Right ventricle myocardium inferior (tissue), 1 donor: ENCODE measurements around the gene RBMS3. TPM values are rescaled to one million over a fixed set of nuclear protein-coding genes. Genes with fewer than 3 reads are reported as not detected.
"Not testable (repeated sequence)": the region's sequence is repeated elsewhere in the genome, so short reads cannot be mapped to it uniquely, and the experiment has no call there.

Experiments used
- ATAC-seq: fragments of 200-7000 bp; cut with Tn5 transposase; one replicate; pipeline ENCODE4 v1.9.1; 2020; ENCODE audit warnings: mild to moderate bottlenecking, moderate library complexity
- DNase-seq: peaks from one replicate; pipeline ENCODE4 v3.0.0; 2021; ENCODE audit errors: missing footprints
- intact Hi-C: fragments of 100-400 bp; cut with DNase I; formaldehyde crosslinking; loops from one replicate; pipeline ENCODE4 v1.11.0; 2022
- total RNA-seq: library from RNA; stranded (reverse); fragmentation: NEBNext Ultra II Directional; extraction: Animal tissue kit (Norgen Biotek cat#: 25700); gene quantifications from one replicate; pipeline ENCODE4 v1.2.1, GENCODE V29; 2021
- donor health status: DM: no; HTN: yes; CAD: no; lungs with severe emphysema.

The RBMS3 gene
- total RNA-seq, 1 donor from 2014 or later = 32.7 TPM

DNA sequence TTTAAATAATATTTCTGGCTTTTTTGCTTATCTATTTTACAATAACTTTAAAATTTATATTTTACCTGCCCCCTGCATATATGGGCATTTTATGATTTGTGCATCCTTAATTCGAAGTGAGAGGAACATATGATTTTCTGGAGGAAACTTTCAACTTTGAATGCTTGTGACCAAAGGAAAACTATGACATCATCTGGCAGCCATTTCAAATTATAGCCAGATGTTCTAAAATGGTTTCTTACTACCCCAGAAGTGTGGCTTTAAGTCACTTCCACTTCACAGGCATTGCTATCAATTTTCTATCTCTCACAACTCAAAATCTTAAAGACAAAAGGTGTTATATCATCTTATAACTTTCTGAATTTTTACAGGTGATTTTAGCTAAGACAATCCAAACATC, 508.8 kb downstream of the RBMS3 start:
- DNase-seq (no peak), ATAC-seq (no peak)
- intact Hi-C loops = no loop called here

DNA sequence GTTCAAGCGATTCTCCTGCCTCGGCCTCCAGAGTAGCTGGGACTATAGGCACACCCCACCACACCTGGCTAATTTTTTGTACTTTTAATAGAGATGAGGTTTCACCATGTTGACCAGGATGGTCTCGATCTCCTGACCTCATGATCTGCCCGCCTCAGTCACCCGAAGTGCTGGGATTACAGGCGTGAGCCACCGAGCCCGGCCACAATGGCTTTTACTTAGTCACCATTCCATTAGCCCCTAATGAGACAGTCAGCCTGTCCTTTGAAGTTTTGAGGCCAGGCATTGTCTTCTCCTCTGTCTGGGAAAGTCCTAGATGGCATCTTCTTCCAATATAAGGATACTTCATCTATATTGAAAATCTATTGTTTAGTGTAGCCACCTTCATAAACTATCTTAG, 515.9 kb downstream of the RBMS3 start:
- DNase-seq = no peak
- intact Hi-C loops = no loop called here
- ATAC-seq = no peak

DNA sequence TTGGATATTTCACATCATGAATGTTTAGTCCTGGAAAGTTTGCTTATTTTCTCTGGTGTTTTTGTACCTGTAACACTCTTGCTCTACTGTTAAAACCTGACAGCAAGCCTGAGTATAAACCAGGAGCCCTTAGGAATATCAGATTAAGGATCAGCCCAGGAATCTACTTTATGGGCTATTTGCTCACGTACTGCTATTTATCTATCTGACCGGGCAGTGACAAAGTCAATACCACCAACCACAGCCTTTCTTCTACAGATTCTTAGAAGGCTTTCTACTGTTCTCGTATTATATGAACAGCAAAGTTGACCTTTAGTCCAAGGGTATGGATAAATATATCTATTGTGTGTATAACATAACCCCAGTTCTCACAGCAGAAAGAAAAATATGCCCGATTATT, 521.2 kb downstream of the RBMS3 start:
- no peak for ATAC-seq
- intact Hi-C loops = no loop called here
- DNase-seq = no peak

DNA sequence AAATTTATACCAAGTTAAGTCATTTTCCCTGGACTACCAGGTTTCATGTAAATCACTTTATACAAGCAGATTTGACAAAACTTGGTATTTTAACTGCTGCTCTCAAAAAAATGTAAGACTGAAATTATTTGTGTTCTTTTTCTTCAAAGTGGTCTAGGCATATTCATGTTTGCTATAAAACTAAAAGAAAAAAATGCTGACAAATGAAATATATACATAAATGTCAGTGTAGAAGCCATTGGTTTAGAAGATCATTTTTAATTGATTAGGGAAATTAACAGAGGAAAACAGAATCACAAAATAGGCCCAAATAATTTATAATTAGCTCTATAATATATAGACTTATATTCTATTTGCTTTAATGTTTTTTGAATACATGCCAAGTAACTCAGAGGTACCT, 523.2 kb downstream of the RBMS3 start:
- intact Hi-C loops = no loop called here
- DNase-seq (no peak), ATAC-seq (no peak)

DNA sequence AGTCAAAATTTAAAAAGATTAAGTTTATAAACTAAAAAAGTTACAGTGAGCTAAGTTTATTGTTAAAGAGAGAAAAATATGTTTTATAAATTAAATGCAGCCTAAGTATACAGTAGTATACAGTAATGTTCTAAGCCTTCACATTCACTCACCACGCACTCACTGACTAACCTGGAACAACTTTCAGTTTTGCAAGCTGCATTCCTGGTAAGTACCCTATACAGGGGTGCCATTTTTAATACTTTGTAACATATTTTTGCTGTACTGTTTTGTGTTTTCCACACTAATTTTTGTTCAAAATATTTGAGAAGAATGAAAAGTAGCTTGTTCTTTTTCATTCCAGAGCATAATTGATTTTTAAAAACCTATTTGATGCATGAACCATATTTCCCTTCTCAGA, 524.9 kb downstream of the RBMS3 start:
- no peak for DNase-seq
- ATAC-seq = no peak
- intact Hi-C loops = no loop called here

DNA sequence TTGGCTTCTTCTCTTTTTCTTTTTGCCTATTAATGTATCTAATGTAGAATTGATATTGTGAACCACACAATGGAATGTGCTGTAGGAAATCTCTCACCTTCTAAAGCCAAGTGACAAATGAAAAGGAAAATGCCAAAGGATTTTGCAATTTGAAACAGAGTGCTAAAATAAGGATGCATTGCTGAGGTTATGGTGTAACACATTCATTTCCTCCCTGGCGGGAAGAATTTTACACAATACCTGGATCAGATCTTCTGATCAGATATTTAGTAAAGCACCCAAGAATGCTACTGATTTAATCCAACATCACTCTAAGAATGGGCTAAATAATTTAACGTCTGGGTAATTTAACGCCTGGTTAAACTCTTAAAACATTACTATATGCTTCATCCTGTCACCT, 527.5 kb downstream of the RBMS3 start:
- DNase-seq, intact Hi-C loops, ATAC-seq: not testable (repeated sequence)

DNA sequence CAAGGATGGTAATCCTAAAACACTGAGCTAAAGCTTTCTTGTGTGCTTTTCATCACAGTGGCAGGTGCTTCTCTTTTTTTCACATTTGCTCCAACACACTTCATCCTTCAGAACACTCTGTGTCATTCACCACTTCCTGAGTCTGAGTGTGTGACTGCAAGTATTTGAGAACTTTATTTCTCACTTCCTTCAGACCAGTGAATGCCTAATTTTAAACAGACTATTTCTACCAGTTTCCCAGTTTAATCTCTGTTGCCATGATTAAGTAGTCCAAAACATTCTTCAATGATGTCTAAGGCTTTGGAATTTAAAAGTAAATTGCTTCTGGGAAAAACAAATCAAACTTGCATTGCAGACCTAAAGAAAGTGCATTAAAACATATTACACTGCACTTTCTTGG, 541.2 kb downstream of the RBMS3 start:
- intact Hi-C loops = no loop called here
- ATAC-seq (no peak), DNase-seq (no peak)

DNA sequence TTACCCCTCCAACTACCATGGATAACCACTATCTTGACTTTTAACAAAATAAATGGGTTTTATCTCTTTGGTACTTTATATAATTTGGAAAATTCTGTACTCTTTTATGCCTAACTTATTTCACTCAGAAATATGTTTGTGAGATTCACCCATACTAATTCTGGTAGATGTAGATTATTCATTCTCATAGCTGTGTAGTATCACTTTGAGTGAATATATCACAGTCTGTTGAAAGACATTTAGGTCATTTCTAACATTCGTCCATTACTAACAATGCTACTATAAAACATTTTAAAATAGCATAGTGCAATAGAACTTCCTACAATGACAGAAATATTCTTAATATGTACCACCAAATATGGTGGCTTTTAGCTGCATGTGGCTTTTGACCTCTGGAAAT, 542.4 kb downstream of the RBMS3 start:
- intact Hi-C loops = no loop called here
- no peak for DNase-seq
- ATAC-seq = no peak

DNA sequence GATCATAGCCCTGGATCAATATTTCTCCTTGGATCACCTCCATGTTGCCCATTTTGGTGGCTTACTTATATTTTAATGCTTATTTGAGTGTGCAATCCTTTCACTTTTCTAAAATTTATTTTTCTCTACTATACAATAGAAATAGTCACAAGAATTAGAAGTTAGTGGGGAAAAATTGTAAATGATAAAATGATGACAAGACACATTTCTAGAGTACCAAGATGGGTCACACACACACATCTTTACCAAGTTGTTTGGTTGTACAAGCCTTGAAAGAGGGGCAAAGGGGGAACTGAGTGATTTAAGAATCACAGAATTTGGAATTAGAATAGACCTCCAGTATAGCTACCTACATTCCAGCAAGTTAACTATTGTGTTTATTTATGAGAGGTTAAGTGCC, 545.8 kb downstream of the RBMS3 start:
- ATAC-seq (no peak), DNase-seq (no peak)
- intact Hi-C loops = no loop called here

DNA sequence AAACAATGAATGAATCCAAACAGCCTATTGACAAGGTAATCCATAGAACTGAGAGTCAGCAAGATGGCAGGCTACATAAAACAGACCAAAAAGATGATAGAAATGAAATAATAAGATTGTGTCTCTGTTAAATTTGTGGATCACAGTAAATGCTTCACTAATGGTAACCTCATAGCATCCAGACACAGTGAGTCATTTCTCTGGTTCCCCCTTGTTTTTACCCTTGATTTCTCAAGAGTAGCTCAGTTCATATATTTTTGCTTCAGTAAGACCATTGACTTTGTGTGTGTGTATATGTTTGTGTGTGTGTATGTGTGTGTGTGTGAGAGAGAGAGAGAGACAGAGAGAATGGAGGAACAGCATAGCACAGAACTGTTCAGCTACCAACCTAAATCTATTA, 546.9 kb downstream of the RBMS3 start:
- intact Hi-C loops = no loop called here
- DNase-seq (no peak), ATAC-seq (no peak)

DNA sequence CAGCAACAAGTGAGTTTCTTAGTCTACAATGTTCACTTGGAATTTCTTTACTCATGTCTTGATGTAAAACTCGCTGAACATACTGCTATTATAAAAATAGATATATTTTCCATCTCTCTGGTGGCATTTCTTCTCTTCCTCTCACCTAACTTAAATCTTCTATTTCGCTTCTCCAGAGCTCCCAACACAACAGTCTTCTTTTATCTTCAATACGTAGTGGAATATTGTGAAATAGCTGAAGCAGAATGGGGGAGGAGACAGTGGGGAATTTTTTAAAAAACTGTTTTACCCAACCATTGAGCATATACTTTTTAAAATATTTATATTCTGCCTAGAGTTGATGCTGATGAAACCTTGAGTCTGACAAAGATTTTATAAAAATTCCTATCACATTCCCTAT, 548.5 kb downstream of the RBMS3 start:
- no peak for DNase-seq
- ATAC-seq = no peak
- intact Hi-C loops = no loop called here

DNA sequence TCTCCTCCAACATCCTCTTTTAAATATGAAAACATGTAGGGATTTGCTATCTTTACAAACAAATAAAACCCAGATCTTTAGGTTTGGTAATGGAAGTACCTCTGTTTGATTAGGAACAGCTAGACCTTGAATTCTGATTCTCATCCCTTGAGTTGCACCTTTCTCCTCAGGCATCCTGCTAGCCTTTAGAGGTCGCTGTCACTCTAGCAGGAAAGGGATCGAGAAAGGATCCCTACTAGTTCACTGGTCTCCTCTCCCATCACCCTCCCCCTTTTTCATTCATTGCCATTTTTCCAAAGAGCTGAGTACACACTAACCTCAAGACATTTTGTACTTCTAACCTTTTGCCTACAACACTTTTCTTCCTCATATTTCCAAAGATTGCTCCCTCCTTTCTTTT, 569.8 kb downstream of the RBMS3 start:
- DNase-seq (no peak), ATAC-seq (no peak)
- intact Hi-C loops = no loop called here

DNA sequence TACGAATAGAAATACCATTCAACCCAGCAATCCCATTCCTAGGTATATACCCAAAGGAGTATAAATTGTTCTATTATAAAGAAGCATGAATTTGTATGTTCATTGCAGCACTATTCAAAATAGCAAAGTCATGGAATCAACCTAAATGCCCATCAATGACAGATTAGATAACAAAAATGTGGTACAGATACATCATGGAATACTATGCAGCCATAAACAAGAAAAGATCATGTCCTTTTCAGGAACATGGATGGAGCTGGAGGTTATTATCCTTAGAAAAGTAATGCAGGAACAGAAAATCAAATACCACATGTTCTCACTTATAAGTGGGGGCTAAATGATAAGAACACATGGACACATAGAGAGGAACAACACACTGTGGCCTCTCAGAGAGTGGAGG, 571.9 kb downstream of the RBMS3 start:
- no peak for ATAC-seq
- intact Hi-C loops = no loop called here
- no peak for DNase-seq

DNA sequence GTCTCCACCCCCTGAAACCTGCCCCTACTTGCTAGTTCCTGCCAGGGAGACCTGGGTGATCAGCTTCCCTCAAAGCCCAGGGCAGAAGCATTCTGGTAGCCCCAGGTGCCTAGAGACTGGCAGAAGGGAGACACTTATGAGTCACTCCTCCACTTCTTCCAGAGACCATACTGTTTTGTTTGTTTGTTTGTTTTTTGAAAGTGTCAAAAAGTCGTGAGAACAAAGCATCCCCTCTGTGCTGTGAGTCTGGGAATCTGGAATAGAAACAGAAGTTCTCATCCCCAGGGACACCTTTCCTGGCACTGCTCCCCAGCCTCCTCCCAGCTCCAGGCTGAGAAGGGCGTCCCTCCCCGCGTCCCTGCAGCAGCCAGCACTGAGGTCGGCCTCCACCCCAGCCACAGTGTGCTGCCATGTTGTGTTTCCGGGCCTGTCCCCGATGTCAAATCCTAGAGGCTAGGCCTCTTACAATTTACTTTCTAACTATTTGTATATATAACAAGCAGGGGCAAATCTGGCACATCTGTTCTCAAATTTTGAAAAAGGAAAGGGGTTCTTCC, 573.0 kb downstream of the RBMS3 start:
- ATAC-seq (no peak), DNase-seq (peak; percentile 65)
- intact Hi-C loops = no loop called here

DNA sequence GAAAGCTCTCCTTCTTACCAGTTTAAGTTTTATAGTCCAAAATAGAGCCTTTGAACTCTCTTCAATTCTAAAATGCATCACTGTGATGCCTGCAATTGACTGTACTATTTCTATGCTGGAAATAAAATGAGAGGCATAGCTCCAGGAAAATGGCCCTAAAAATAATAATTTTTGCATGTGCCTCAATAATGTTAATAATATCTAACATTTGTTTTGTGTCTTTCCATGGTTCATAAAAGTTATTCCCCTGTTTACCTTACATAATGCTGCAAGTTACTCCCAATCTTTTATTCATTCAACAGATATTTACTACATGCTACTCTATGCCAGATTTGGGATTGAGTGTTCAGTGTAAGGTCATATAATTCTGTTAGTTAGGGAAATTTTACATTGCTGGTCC, 574.0 kb downstream of the RBMS3 start:
- intact Hi-C loops = no loop called here

DNA sequence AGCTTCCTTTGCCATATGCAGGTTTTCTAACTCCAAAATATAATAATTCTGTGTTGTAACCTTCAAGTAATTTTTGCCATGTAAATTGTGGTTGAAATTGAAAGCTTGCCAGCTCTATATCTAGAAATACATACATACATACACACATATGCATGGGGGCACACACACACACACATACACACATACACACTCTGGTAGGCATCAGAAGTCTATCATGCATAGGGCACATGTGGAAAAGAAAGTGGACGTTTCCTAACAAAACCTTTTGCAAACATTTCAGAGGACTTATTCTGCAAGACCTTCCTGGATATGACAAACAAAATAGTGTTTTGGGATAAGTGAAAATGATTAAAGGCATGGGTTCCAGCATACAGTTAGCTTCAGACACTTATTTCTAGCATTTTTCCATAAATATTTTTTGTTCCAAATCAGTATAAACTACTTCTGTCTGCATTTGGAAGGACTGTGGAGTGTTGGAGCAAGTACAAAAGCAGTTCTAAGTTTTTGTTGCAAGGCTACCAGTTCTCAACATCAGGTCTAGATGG, 578.9 kb downstream of the RBMS3 start:
- ATAC-seq = no peak
- no peak for DNase-seq
- intact Hi-C loops = no loop called here

More for the DNA sequence above, 574.0 kb downstream of the RBMS3 start:
- ATAC-seq (no peak), DNase-seq (no peak)

DNA sequence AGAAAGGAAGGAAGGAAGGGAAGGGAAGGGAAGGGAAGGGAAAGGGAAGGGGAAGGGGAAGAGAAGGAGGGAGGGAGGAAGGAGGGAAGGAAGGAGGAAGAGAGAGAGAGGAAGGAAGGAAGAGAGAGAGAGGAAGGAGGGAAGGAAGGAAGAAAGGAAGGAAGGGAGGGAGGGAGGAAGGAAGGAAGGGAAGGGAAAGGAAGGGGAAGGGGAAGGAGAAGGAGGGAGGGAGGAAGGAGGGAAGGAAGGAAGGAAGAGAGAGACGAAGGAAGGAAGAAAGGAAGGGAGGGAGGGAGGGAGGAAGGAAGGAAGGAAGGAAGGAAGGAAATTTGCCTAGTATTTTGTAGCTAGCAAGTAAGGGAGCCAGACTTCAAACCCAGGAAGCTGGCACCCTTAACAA, 583.9 kb downstream of the RBMS3 start:
- no peak for ATAC-seq
- DNase-seq = no peak
- intact Hi-C loops = no loop called here

DNA sequence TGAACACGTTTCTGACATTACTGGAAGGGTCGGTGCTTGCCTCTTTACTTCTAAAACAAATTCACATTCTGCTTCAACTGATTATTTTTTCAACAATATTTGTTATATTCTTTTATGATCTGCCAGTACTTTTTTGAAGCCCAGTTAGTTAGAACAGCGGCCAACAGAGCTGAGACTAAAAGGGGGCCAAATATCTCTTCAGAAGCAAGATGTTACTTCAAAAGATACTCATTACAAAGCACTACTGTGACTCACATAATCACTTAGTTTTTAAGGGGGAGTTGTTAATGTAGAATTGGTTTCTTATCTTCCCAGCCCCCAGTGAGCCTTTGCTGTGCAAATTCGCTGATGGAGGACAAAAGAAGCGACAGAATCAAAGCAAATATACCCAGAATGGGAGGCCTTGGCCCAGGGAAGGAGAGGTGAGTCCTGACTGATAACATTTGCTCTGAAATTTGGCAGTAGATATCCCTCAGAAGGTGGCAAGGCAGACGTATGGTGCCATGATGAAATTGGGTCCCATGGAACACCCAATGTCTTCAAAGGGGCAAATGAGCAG, 587.8 kb downstream of the RBMS3 start:
- no peak for ATAC-seq
- no peak for DNase-seq
- intact Hi-C loops = no loop called here

DNA sequence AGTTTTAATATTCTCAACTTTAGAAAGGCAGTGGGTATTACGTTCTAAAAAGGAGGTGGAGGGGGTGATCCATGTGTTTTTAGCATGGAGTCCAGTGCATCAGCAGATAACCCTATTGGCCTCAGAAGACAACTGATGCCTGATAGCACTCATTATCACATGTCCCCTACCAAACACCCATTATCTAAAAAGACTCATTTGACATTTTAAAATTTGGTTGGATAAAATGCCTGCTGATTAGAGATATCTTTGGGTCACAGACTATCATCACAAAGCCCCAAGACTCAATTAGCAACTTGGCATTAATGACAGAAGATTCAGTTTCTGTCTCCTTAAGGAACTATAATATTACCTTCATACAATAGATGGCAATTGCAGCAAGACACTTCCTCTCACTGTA, 589.3 kb downstream of the RBMS3 start:
- intact Hi-C loops = no loop called here
- ATAC-seq = no peak
- no peak for DNase-seq

DNA sequence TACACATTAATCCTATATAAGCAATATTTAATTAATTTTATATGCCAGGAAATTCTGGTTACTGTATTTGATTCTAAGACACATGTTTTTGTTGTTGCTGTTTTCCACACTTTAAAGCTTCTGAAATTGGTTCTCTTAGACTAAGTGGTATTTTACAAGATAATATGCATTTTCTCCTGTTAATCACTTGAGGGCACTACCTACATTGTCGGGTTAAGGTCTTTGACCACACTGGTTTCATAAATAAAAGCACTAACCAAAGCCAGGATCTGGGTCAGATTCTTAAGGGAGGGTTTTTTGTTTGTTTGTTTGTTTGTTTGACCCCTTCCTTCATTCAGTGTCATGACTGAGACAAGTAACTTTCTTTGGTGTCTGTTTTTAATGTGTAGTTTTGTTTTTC, 590.2 kb downstream of the RBMS3 start:
- ATAC-seq (no peak), DNase-seq (no peak)
- intact Hi-C loops = no loop called here

DNA sequence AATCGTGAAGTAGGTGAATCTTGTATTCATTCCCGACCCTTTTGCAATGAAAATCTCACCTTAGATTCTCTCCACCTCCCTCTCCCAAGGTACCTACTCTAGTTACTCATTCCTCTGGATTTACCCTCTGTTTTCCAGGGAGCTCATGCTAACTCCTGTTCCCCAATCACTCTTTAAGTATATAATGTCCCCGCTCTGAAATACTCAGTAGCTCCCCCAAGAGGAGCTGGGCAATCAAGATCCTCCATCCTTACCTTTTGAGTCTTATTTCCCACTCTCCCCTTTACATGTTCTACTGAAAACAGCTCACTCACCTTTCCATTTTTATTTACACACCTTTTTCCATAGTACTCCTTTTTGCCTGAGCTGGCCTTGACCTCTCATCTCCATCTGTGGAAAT, 599.9 kb downstream of the RBMS3 start:
- DNase-seq = no peak
- intact Hi-C loops = no loop called here
- ATAC-seq = no peak
